SH-SY5Y (cell line): ENCODE data around the gene CCDC116.

Source experiments
- GATA2 ChIP-seq: IDR thresholded peaks from 2 replicates; pipeline ENCODE4 v1.6.1; 2011; ENCODE audit warnings: mild to moderate bottlenecking, low read depth, low read length
- GATA3 ChIP-seq: IDR thresholded peaks from 2 replicates; pipeline ENCODE4 v1.6.1; 2011; ENCODE audit warnings: low read depth, mild to moderate bottlenecking, low read length, moderate library complexity

CCDC116 gene

GRCh38 chr22:21599053-21599893 lies 33.3 kb upstream of the CCDC116 start:
- no peak for TF ChIP-seq GATA3

GRCh38 chr22:21602579-21602978 lies 30.0 kb upstream of the CCDC116 start:
- no peak for TF ChIP-seq GATA3
- TF ChIP-seq GATA2: no peak

- TF ChIP-seq GATA3: no peak
- no peak for TF ChIP-seq GATA2
These were observed 28.6 kb upstream of the CCDC116 start for GRCh38 chr22:21603973-21604372.

- TF ChIP-seq GATA3 (no peak), GATA2 (no peak)
These were observed 26.5 kb upstream of the CCDC116 start for GRCh38 chr22:21605887-21606564.

GRCh38 chr22:21606775-21607174 lies 25.8 kb upstream of the CCDC116 start:
- TF ChIP-seq GATA2 (no peak), GATA3 (no peak)

DNA sequence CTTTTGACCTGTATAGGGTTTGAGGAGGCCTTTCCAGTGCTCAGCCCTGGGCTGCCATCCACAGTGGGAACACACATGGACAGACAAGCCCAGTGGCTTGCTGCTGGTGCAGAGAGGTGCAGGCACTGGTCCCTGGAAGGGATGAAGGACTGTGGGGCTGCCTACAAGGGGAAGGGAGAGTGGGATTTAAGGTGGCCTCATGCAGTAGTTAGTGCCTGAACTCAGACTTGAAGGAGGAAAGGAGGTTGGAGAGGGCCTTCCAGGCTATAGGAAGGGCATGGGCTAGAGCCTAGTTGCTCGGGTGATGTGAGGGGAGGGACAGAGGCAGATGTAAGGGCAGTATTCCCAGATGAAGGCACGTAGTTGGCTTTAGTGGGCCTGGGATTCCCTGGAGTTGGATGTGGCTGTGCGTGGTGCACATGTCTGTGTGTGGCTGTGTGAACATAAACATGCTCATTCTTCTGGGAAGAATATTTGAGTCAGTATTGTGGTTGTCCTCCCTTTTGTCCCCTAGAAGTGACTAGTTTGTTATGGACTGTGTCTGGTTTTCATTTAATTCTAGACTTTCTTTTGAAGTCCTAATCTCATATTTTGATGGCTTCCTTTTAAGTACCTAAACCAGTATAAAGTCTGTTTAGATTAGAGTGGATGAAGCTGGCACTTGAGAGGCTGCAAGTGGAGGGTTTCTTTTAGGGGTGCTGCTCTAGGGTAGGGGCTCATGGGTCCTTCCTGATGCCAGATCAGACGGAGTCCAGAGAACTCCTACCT lies 21.2 kb upstream of the CCDC116 start:
- TF ChIP-seq GATA2: no peak
- no peak for TF ChIP-seq GATA3

GRCh38 chr22:21612858-21613257 lies 19.7 kb upstream of the CCDC116 start:
- TF ChIP-seq GATA3: no peak
- no peak for TF ChIP-seq GATA2

GRCh38 chr22:21613553-21614233 lies 18.9 kb upstream of the CCDC116 start:
- no peak for TF ChIP-seq GATA2
- TF ChIP-seq GATA3: no peak

DNA sequence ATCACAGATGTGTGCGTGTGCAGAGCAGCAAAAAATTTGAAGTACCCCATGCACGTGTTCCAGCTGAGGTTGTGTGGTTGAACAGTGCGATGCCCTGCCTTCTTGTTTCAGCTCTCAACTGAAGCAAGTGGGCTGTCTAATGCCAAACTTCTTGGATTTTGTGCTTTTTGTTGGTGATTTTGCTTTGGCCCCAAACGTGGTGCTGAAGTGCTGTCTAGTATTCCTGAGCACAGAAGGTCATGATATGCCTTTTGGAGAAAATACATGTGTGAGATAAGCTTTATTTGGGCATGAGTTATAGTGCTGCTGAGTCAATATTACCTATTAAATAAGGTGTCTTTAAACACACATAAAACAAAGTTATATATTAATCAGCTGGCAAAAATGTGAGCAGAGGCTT lies 16.8 kb upstream of the CCDC116 start:
- TF ChIP-seq GATA2 (no peak), GATA3 (no peak)

GRCh38 chr22:21621025-21621424 lies 11.5 kb upstream of the CCDC116 start:
- TF ChIP-seq GATA3 (no peak), GATA2 (no peak)

- TF ChIP-seq GATA2 (no peak), GATA3 (no peak)
These were observed 10.3 kb upstream of the CCDC116 start for GRCh38 chr22:21622011-21622918.

GRCh38 chr22:21622919-21623647 lies 9.5 kb upstream of the CCDC116 start:
- TF ChIP-seq GATA2 (no peak), GATA3 (no peak)
